ENCODE data around the gene CNTN1.

The CNTN1 gene

GRCh38 chr12:40693207-40693821 is 1.1 kb downstream of the CNTN1 start (continued):
- peak; percentile 33; the same call in 1 of the 2 replicates for TF ChIP-seq ZNF76 (tag by site-specific recombination; IDR thresholded peaks at IDR 0.05; ENCODE audit: borderline replicate concordance, low read depth)
- TF ChIP-seq PRDM10 (tag by site-specific recombination; IDR thresholded peaks at IDR 0.05) = no peak
- TF ChIP-seq ZBTB44 (tag by site-specific recombination; IDR thresholded peaks at IDR 0.05) = peak; percentile 37
- 0 out of 2 replicates have a peak, but pooled peaks have one; percentile 12 for TF ChIP-seq SP2 (tag by site-specific recombination; IDR thresholded peaks at IDR 0.05)
- no peak for TF ChIP-seq ZNF362 (tag by site-specific recombination; IDR thresholded peaks at IDR 0.05)
- peak; percentile 42; the same call in 1 of the 2 replicates for TF ChIP-seq WT1 (tag by site-specific recombination; IDR thresholded peaks at IDR 0.05)
- TF ChIP-seq ZBTB7A (tag by site-specific recombination; IDR thresholded peaks at IDR 0.05; ENCODE audit: low read depth) = no peak
- TF ChIP-seq ZNF19 (tag by site-specific recombination; IDR thresholded peaks at IDR 0.05; ENCODE audit: low read depth) = no peak

- POLR2A ChIA-PET = no interaction called here
- Histone ChIP-seq H3K27ac (ENCODE audit: extremely low read depth, low read depth, low read length) (no peak overlapping the region), H3K36me3 (ENCODE audit: control insufficient read depth in 2 of 2, insufficient read depth in 1 of 2, low read length in 2 of 2) (no peaks in the 10 kb centered on the region)
- no peak for TF ChIP-seq TSHZ1 (tag by site-specific recombination; IDR thresholded peaks at IDR 0.05; ENCODE audit: borderline replicate concordance)
- TF ChIP-seq ZNF175 (tag by site-specific recombination; IDR thresholded peaks at IDR 0.05) = no peak
- peak; percentile 52; the same call in 1 of the 2 replicates for TF ChIP-seq ZNF600 (tag by site-specific recombination; IDR thresholded peaks at IDR 0.05)
- no peak for TF ChIP-seq BCL11A (tag by site-specific recombination; IDR thresholded peaks at IDR 0.05; ENCODE audit: low read depth)
- TF ChIP-seq ZNF555 (tag by site-specific recombination; conservative IDR thresholded peaks at IDR 0.05) = no peak
- TF ChIP-seq ZNF184 (tag by site-specific recombination; IDR thresholded peaks at IDR 0.05) = 0 out of 2 replicates have a peak, but pooled peaks have one; percentile 43
- 0 out of 2 replicates have a peak, but pooled peaks have one; percentile 48 for TF ChIP-seq TRIM28 (IDR thresholded peaks at IDR 0.05; ENCODE audit: borderline replicate concordance, low read length)
- TF ChIP-seq SP7 (tag by site-specific recombination; IDR thresholded peaks at IDR 0.05) = peak; percentile 26; the same call in 1 of the 2 replicates
- 0 out of 2 replicates have a peak, but pooled peaks have one; percentile 14 for TF ChIP-seq FEZF1 (tag by site-specific recombination; IDR thresholded peaks at IDR 0.05)
- no peak for TF ChIP-seq ZNF121 (tag by site-specific recombination; IDR thresholded peaks at IDR 0.05)
- 0 out of 2 replicates have a peak, but pooled peaks have one; percentile 15 for TF ChIP-seq ZNF335 (tag by site-specific recombination; conservative IDR thresholded peaks at IDR 0.05)
- no peak for TF ChIP-seq ZNF416 (tag by site-specific recombination; IDR thresholded peaks at IDR 0.05)
- TF ChIP-seq PRDM6 (tag by site-specific recombination; IDR thresholded peaks at IDR 0.05) = peak; percentile 32; the same call in 1 of the 2 replicates
- no peak for TF ChIP-seq GLIS1 (tag by site-specific recombination; IDR thresholded peaks at IDR 0.05)
These were observed 5.5 kb downstream of the CNTN1 start for GRCh38 chr12:40697566-40698259.

More at GRCh38 chr12:40697566-40698259, 5.5 kb downstream of the CNTN1 start:
- no peaks in the 10 kb centered on the region; the same call in 1 of the 2 replicates for H3K9me3 ChIP-seq (ENCODE audit: control insufficient read depth, insufficient read depth, low read depth, low read length)
- no peak overlapping the region; the same call in 1 of the 2 replicates for H3K4me3 ChIP-seq (ENCODE audit: low read depth, low read length)
- H3K4me1 ChIP-seq (ENCODE audit: control insufficient read depth, insufficient read depth, low read length) = 0 out of 2 replicates have a peak, but pooled peaks cover 4% of the 10 kb centered on the region
- CTCF ChIA-PET = no interaction called here

All from HEK293 (cell line).